ENCODE data around the gene PLOD1. TPM values are rescaled to one million over a fixed set of nuclear protein-coding genes. Genes with fewer than 3 reads are reported as not detected.

PLOD1 gene
- total and polyA plus RNA-seq, 2 of the 13 experiments (the other 11 are each of a cell fraction or from before 2014, with no cell fraction given): 70.1 to 318 TPM

DNA sequence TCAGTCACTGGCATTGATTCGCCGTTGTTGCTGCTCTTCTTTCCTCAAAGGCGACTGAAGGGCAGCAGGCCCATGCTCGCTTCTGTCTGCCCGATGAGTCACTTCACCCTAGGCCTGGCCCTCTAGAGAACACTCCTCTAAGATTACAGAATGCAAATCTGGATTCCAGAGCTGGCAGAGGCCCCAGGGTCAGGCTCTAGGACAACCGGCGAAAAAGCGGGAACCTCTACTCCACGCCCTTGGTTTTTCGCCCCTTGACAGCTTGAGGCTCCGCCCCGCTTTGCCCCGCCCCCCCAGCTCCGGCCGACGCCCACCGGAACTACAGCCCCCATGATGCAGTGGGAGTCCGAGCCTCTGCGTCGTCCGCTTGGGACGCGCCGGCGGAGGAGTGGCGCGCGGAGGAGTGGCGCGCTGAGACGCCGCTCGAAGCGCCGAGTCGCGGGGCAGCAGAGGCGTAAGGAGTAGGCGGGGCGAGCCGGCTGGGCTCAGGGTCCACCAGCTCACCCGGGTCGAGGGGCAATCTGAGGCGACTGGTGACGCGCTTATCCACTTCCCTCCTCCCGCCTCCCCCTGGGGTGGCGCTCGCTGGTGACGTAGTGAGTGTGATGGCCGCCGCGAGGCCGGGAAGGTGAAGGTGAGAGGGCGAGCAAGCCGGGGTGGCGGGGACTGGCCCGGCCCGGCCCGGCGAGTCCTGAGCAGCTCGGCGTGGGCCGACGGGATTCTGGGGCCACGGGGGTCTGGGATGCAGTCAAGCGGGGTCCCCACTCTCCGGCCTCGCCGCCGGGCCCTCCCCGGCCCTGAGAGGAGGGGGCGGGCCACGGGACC lies 45.5 kb downstream of the PLOD1 start, which contains the start of gene MFN2 (continued):
- TF ChIP-seq, protein P1, sequence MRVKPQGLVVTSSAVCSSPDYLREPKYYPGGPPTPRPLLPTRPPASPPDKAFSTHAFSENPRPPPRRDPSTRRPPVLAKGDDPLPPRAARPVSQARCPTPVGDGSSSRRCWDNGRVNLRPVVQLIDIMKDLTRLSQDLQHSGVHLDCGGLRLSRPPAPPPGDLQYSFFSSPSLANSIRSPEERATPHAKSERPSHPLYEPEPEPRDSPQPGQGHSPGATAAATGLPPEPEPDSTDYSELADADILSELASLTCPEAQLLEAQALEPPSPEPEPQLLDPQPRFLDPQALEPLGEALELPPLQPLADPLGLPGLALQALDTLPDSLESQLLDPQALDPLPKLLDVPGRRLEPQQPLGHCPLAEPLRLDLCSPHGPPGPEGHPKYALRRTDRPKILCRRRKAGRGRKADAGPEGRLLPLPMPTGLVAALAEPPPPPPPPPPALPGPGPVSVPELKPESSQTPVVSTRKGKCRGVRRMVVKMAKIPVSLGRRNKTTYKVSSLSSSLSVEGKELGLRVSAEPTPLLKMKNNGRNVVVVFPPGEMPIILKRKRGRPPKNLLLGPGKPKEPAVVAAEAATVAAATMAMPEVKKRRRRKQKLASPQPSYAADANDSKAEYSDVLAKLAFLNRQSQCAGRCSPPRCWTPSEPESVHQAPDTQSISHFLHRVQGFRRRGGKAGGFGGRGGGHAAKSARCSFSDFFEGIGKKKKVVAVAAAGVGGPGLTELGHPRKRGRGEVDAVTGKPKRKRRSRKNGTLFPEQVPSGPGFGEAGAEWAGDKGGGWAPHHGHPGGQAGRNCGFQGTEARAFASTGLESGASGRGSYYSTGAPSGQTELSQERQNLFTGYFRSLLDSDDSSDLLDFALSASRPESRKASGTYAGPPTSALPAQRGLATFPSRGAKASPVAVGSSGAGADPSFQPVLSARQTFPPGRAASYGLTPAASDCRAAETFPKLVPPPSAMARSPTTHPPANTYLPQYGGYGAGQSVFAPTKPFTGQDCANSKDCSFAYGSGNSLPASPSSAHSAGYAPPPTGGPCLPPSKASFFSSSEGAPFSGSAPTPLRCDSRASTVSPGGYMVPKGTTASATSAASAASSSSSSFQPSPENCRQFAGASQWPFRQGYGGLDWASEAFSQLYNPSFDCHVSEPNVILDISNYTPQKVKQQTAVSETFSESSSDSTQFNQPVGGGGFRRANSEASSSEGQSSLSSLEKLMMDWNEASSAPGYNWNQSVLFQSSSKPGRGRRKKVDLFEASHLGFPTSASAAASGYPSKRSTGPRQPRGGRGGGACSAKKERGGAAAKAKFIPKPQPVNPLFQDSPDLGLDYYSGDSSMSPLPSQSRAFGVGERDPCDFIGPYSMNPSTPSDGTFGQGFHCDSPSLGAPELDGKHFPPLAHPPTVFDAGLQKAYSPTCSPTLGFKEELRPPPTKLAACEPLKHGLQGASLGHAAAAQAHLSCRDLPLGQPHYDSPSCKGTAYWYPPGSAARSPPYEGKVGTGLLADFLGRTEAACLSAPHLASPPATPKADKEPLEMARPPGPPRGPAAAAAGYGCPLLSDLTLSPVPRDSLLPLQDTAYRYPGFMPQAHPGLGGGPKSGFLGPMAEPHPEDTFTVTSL (CRISPR knock-in tag; IDR thresholded peaks at IDR 0.05; ENCODE audit: borderline replicate concordance): no peak
- TF ChIP-seq CHD2 (IDR thresholded peaks at IDR 0.05; ENCODE audit: low read depth, low read length): no peak
- no peak for TF ChIP-seq NFATC3 (CRISPR knock-in tag; IDR thresholded peaks at IDR 0.05)
- TF ChIP-seq ZEB1 (IDR thresholded peaks at IDR 0.05; ENCODE audit: insufficient replicate concordance, low read depth): no peak
- no peak for TF ChIP-seq ZNF724P (CRISPR knock-in tag; IDR thresholded peaks at IDR 0.05; ENCODE audit: borderline replicate concordance)
- no peak for TF ChIP-seq ZNF670 (CRISPR knock-in tag; IDR thresholded peaks at IDR 0.05; ENCODE audit: borderline replicate concordance)
- no peak for TF ChIP-seq RNF2 (conservative IDR thresholded peaks at IDR 0.05; ENCODE audit: low read depth)
- peak; percentile 81; the same call in 1 of the 2 replicates for TF ChIP-seq KDM3A (CRISPR knock-in tag; IDR thresholded peaks at IDR 0.05; ENCODE audit: low read depth)
- no peak for TF ChIP-seq ZNF549 (CRISPR knock-in tag; IDR thresholded peaks at IDR 0.05)
- TF ChIP-seq, protein P2, sequence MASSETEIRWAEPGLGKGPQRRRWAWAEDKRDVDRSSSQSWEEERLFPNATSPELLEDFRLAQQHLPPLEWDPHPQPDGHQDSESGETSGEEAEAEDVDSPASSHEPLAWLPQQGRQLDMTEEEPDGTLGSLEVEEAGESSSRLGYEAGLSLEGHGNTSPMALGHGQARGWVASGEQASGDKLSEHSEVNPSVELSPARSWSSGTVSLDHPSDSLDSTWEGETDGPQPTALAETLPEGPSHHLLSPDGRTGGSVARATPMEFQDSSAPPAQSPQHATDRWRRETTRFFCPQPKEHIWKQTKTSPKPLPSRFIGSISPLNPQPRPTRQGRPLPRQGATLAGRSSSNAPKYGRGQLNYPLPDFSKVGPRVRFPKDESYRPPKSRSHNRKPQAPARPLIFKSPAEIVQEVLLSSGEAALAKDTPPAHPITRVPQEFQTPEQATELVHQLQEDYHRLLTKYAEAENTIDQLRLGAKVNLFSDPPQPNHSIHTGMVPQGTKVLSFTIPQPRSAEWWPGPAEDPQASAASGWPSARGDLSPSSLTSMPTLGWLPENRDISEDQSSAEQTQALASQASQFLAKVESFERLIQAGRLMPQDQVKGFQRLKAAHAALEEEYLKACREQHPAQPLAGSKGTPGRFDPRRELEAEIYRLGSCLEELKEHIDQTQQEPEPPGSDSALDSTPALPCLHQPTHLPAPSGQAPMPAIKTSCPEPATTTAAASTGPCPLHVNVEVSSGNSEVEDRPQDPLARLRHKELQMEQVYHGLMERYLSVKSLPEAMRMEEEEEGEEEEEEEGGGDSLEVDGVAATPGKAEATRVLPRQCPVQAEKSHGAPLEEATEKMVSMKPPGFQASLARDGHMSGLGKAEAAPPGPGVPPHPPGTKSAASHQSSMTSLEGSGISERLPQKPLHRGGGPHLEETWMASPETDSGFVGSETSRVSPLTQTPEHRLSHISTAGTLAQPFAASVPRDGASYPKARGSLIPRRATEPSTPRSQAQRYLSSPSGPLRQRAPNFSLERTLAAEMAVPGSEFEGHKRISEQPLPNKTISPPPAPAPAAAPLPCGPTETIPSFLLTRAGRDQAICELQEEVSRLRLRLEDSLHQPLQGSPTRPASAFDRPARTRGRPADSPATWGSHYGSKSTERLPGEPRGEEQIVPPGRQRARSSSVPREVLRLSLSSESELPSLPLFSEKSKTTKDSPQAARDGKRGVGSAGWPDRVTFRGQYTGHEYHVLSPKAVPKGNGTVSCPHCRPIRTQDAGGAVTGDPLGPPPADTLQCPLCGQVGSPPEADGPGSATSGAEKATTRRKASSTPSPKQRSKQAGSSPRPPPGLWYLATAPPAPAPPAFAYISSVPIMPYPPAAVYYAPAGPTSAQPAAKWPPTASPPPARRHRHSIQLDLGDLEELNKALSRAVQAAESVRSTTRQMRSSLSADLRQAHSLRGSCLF (CRISPR knock-in tag; IDR thresholded peaks at IDR 0.05; ENCODE audit: borderline replicate concordance): 0 out of 2 replicates have a peak, but pooled peaks have one; percentile 77
- peak; percentile 81 for TF ChIP-seq ZFX (CRISPR knock-in tag; IDR thresholded peaks at IDR 0.05; ENCODE audit: low read depth)
- TF ChIP-seq ZNF792 (CRISPR knock-in tag; IDR thresholded peaks at IDR 0.05): peak; percentile 80; the same call in 1 of the 2 replicates
- TF ChIP-seq ZNF263 (CRISPR knock-in tag; IDR thresholded peaks at IDR 0.05): no peak; the same call in 1 of the 2 replicates
- TF ChIP-seq ZNF335 (CRISPR knock-in tag; IDR thresholded peaks at IDR 0.05): no peak
- peak; percentile 63; the same call in 1 of the 2 replicates for TF ChIP-seq JUN (CRISPR knock-in tag; IDR thresholded peaks at IDR 0.05)
- no peak for TF ChIP-seq ZKSCAN1 (IDR thresholded peaks at IDR 0.05; ENCODE audit: low read length)
- TF ChIP-seq, protein P3, sequence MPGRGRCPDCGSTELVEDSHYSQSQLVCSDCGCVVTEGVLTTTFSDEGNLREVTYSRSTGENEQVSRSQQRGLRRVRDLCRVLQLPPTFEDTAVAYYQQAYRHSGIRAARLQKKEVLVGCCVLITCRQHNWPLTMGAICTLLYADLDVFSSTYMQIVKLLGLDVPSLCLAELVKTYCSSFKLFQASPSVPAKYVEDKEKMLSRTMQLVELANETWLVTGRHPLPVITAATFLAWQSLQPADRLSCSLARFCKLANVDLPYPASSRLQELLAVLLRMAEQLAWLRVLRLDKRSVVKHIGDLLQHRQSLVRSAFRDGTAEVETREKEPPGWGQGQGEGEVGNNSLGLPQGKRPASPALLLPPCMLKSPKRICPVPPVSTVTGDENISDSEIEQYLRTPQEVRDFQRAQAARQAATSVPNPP (CRISPR knock-in tag; IDR thresholded peaks at IDR 0.05): no peak; the same call in 1 of the 2 replicates
- TF ChIP-seq ZNF607 (CRISPR knock-in tag; IDR thresholded peaks at IDR 0.05; ENCODE audit: borderline replicate concordance): peak; percentile 56
